Endothelial cell of hepatic sinusoid (primary cell): Measurements from ENCODE around the gene SUSD6.

Experiments
- in situ Hi-C: cut with HindIII; loops from 2 replicates; pipeline ENCODE4 v1.10.0; 2017; ENCODE audit warnings: low sequenced_read_pairs

The SUSD6 gene

DNA sequence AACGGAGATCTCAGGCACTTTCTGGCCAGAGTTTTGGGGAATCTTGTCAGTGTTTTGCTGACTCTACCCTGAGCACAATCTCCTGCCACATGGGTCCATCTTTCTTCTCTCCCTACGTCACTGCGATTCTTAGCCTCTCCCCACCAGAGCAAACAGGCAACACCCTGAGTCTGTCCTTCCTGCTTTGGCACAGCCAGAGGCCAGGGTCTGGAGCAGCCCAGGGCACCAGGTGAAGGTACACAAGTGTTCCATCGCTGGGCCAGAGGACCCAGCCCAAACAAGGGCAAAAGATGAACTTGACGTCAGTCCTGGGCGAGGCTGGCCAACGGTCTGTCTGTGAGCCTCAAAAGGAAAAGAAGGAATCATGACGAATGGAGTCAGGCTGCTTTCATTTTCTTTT lies 24.0 kb upstream of the SUSD6 start:
- in situ Hi-C loops, result no loop called here

- in situ Hi-C loops, result no loop called here
Measured at GRCh38 chr14:69591317-69591716, 20.1 kb upstream of the SUSD6 start.

- in situ Hi-C loops, result no loop called here
Measured at GRCh38 chr14:69593018-69593677, 18.2 kb upstream of the SUSD6 start.

- in situ Hi-C loops, result loop anchor here (5.0 kb wide), 2 partner anchors 52 to 97 kb away; no protein-coding TSS in a partner anchor
Measured at GRCh38 chr14:69594846-69595245, 16.6 kb upstream of the SUSD6 start.

- in situ Hi-C loops, result loop anchor here (5.0 kb wide), 2 partner anchors 52 to 97 kb away; no protein-coding TSS in a partner anchor
Measured at GRCh38 chr14:69595336-69595735, 16.1 kb upstream of the SUSD6 start.

DNA sequence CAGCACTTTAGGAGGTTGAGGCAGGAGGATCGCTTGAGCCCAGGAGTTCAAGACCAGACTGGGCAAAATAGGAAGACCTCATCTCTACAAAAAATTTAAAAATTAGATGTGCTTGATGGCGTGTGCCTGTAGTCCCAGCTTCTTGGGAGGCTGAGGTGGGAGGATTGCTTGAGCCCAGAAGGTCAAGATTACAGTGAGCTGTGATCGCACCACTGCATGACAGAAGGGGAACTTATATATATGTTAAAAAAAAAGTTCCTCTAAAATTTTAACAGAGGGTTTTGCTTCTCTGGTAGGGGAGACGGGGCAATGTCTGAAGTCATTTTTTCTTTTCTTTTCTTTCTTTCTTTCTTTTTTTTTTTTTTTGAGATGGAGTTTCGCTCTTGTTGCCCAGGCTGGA lies 12.0 kb upstream of the SUSD6 start:
- in situ Hi-C loops, result loop anchor here (5.0 kb wide), 2 partner anchors 48 to 93 kb away; no protein-coding TSS in a partner anchor

- in situ Hi-C loops, result no loop called here
Measured at GRCh38 chr14:69600304-69600891, 11.0 kb upstream of the SUSD6 start.

- in situ Hi-C loops, result no loop called here
Measured at GRCh38 chr14:69605738-69606137, 5.7 kb upstream of the SUSD6 start.

DNA sequence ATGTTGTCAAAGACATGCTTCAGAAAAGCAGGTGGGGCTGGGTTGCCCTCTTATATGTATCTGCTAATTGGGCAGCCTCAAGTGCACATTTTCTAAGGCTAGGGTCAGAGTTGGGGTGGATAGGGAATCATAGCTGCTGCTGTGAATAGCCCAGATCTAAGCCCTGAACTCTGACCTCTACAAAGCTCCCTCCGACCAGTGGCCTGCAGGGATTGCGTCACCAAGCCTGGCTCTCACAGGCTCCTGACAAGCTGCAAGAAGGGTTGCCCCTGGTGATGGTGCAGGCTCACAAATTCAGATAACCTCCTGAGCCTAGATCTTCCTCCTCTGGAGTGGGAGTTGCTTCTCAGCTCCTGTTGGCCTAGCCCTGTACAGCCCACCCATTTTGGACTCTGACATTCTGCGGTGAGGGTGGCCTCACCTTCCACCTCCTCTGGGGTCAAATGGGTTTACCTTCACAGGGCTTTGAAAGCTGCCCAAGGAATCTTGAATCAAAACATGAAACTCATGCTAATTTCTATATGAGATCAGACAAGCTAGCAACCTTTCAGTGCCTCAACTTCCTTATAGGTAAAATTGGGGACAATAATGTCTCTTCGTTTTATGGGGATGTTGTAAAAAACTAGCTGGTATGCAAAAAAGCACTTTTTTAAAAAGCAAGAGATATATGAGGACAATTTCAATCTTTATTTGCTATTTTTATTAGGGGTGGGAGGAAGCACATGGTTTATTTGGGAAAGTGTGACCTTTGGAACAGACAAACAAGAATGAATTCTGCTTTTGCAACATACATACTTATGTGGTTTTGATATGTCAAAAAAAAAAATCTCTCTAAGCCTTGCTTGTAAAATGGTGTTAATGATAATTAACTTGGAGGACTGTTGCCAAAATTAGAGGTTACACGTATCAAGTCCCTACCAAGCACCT lies 4.9 kb upstream of the SUSD6 start:
- in situ Hi-C loops, result no loop called here

DNA sequence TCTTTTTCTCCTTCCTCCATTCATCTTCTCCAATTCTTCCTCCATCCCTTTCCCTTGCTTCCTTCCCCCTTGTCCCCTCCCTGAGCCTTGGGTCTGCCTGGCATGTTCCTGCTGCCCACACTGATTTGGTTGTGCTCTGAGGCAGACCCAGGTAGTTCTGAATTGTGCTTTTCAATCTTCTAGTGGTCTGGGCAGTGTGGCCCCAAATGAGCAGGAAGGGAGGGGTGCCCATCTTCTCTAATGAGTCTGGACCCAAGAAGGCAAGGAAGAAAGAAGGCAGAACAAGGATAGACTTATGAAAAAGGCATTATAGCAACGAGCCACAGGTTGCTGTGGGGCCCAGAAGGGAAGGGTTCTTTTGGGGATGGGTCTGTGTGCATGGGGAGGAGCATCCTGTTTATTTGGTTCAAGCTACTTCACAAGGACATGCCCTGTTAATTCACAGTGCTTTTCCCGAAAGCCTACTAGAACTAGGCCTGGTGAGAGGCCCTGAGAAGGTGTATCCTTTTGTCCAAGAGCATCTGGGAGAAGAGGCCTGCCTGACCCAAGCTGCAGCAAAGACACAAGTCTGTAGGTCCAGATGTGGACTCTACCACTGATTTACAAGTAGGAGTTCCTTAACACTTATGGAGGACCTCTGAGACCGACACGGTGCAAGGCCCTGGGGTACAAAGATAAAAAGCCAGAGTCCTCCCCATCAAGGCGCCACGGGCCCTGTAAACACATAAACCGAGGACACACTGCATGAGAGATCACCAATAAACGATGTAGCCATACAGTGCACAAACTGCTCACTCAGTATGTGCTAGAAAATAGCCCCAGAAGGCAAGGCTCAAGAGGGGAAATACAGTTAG lies 1.1 kb upstream of the SUSD6 start:
- in situ Hi-C loops, result no loop called here

GRCh38 chr14:69610874-69611171 lies 573 bp upstream of the SUSD6 start:
- in situ Hi-C loops, result no loop called here

GRCh38 chr14:69612014-69612782 lies 802 bp downstream of the SUSD6 start:
- in situ Hi-C loops, result no loop called here

DNA sequence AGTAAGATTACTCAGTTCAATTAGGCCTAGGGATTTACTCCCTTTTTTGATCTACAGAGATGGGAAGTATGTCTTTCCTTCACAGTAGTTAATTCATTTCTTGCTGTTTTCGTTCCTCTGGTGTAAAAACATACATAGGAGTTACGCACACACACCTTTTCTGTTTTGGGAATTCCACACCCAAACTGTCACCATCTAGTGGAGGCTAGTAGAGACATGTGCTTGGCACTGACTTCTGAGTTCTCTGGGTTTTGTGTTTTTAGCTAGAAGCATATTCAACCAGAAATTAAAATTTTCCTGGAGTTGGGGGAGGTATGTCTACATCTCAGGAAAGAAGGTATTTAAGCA lies 1.4 kb downstream of the SUSD6 start:
- in situ Hi-C loops, result no loop called here

GRCh38 chr14:69613312-69614073 lies 2.1 kb downstream of the SUSD6 start:
- in situ Hi-C loops, result no loop called here

- in situ Hi-C loops, result no loop called here
Measured at GRCh38 chr14:69614592-69614991, 3.2 kb downstream of the SUSD6 start.

DNA sequence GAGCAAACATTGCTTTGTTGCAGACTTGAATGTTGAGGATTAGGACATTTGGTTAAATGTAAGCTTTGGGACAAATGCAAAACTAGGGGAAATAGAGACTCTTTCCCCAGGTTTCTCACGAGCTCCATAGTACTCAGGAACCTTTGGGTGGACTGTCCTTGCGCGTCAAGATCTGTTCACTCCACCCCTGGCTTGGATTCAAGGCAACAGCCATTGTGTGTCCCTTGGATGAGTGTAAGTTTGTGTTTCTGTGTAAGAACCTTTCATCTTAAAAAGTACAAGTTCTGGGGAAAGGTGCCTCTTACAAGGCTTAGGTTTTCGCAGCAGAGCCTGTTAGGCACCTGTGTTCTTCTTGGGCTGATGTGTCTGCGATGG lies 3.7 kb downstream of the SUSD6 start:
- in situ Hi-C loops, result no loop called here

GRCh38 chr14:69615496-69616407 lies 4.4 kb downstream of the SUSD6 start:
- in situ Hi-C loops, result no loop called here

DNA sequence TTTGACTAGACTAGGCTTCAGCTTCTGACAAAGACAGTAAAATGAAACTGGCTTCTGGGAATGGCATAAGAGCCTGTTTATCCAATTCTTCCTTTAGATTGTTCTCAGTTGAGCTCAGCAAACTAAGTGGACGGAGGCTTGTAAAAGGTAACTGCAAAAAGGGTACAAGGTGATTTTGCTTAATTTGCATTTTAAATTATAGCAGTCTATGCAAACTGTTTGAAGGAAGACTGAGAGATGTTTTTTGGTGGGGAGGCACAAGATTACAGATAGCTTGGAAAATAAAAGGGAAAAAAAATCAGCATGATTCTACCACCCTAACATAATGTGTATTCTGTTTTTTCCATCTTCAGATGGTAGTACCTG lies 5.0 kb downstream of the SUSD6 start:
- in situ Hi-C loops, result no loop called here

DNA sequence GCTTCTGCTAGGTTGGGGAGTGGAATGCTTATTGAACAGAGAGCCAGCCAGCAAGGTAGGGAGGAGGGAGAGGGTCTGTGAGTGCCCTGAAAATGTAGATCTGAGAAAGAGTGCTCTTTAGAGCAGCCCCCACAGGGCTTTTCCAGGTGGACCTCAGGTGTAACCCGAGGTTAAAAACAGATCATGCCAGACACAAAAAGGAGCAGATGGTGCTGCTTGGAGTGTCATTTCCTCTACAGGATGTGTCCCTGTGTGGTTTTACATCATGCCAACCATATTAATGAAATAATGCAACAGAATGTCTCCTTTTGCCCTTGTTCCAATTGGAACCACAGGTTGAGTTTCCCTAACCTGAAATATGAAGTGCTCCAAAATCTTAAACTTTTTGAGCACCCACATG lies 6.4 kb downstream of the SUSD6 start:
- in situ Hi-C loops, result no loop called here
